Measurements from ENCODE around the gene RPL10A. TPM values are rescaled to one million over a fixed set of nuclear protein-coding genes. Genes with fewer than 3 reads are reported as not detected.

The RPL10A gene
- total RNA-seq, 4 donors from 2014 or later, result 1,152 to 2,101 (median 1,461) TPM

DNA sequence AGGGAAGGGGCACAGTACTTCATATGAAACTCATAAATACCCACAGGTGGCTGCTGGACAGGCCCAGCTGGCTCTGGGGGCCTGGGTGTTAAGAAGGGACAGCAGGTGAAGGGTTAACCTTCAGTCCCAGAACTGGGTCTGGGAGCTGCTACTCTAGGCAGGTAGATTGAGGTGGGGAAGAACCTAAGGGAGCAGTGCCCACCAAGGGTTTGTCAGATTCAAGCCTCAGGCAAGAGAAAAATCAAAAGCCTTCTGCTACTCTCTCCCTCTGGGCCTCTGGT is 5.6 kb downstream of the RPL10A start:
- H3K9me3 ChIP-seq, result no peaks in the 10 kb centered on the region
- no peaks in the 10 kb centered on the region for H3K27me3 ChIP-seq
- H3K36me3 ChIP-seq, result peaks cover 8 to 100% (median 12%) of the 10 kb centered on the region in 3 donors
- no peak for TF ChIP-seq POLR2A (IDR thresholded peaks at IDR 0.05)
- TF ChIP-seq, protein P1, sequence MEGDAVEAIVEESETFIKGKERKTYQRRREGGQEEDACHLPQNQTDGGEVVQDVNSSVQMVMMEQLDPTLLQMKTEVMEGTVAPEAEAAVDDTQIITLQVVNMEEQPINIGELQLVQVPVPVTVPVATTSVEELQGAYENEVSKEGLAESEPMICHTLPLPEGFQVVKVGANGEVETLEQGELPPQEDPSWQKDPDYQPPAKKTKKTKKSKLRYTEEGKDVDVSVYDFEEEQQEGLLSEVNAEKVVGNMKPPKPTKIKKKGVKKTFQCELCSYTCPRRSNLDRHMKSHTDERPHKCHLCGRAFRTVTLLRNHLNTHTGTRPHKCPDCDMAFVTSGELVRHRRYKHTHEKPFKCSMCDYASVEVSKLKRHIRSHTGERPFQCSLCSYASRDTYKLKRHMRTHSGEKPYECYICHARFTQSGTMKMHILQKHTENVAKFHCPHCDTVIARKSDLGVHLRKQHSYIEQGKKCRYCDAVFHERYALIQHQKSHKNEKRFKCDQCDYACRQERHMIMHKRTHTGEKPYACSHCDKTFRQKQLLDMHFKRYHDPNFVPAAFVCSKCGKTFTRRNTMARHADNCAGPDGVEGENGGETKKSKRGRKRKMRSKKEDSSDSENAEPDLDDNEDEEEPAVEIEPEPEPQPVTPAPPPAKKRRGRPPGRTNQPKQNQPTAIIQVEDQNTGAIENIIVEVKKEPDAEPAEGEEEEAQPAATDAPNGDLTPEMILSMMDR (IDR thresholded peaks at IDR 0.05), result no peak
- DNase-seq, result no peak
- peak overlapping the region in 1 of 4 donors; percentile 42 for H3K27ac ChIP-seq
- no peak overlapping the region for H3K4me3 ChIP-seq
- H3K4me1 ChIP-seq, result peaks cover 16 to 72% (median 25%) of the 10 kb centered on the region in 3 donors
- intact Hi-C loops (cut with DNase I), result no loop called here

DNA sequence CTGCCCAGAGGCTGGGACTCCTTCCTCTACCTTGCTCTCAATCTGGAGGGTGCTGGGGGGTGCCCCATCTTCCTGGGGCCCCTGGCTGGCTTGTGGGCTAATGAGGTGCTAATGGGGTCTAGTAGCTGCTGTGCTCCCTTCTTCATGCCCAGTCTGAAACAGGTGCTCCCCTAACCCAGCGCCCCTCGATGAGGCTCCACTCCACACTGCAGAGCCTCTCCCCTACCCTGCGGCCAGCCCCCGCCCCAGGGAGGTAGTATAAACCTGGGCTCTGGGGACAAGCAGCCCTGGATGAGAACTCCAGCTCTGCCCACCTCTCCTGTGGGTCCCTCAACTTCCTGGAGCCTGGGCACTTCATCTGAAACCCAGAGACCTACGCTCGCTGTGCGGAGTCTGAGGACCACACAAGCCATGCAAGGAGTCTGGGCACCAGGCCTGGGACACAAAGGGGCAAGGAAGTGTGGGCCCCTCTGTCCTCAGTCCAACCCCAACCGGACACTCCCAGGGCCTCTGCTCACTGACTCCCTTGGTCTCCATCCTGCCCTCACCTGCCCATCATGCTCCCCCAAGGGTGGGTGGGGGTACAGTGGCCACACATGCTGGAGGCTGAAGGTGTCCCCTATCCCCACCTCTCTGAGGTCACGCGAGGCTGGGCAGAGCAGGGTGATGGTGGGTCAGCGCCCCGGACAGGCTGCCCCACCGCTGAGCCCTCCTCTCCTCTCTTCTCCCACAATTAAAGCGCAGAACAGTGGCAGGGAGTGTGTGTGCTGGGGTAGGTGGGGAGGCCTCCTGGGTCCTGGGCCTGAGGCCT is 6.1 kb downstream of the RPL10A start:
- H3K9me3 ChIP-seq, result no peaks in the 10 kb centered on the region
- H3K27ac ChIP-seq, result peak overlapping the region in 2 of 4 donors; percentile 9 to 42
- no peak for TF ChIP-seq POLR2A (IDR thresholded peaks at IDR 0.05)
- TF ChIP-seq, protein P1 (IDR thresholded peaks at IDR 0.05), result no peak
- DNase-seq, result no peak
- 75 to 85% methylated on average over 2 to 5 of the region's 14 CpGs for WGBS, 2 donors
- H3K36me3 ChIP-seq, result peaks cover 8 to 100% (median 12%) of the 10 kb centered on the region in 3 donors
- no peak overlapping the region for H3K4me3 ChIP-seq
- peaks cover 16 to 67% (median 25%) of the 10 kb centered on the region in 3 donors for H3K4me1 ChIP-seq
- intact Hi-C loops (cut with DNase I), result no loop called here
- H3K27me3 ChIP-seq, result no peaks in the 10 kb centered on the region

DNA sequence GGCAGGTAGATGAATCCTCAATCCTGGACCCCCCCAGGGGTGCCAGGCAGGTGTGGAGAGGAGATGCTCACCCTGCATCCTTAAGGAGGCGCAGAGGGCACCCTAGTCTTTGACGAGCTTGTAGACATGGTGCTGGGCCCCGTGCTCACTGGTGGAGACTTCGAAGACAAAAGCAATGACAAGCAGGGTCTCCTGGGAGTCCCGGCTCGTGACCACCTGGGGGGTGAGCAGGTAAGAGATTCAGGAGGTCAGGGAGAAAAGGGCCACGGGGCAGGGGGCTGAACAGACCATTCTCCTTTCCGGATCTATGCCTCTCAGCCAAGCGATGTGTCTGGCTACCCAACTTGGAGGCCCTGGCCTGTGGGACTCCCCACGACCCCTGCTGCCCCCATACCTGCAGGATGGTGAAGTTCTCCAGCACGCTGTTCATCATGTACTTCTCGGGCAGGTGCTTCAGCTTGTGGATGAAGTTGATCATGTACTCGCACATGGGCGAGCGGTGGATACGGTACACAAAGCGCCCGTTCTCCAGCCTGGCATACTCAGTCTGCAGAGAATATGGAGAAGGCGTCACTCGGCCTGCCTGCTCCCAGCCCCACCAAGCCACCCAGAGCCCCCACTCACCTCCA is 6.9 kb downstream of the RPL10A start:
- peaks cover 12 to 60% (median 19%) of the 10 kb centered on the region in 3 donors for H3K4me1 ChIP-seq
- H3K9me3 ChIP-seq, result no peaks in the 10 kb centered on the region
- no peaks in the 10 kb centered on the region for H3K27me3 ChIP-seq
- peaks cover 8 to 100% (median 10%) of the 10 kb centered on the region in 3 donors for H3K36me3 ChIP-seq
- TF ChIP-seq POLR2A (IDR thresholded peaks at IDR 0.05), result no peak
- TF ChIP-seq, protein P1 (IDR thresholded peaks at IDR 0.05), result no peak
- H3K27ac ChIP-seq, result peak overlapping the region in 2 of 4 donors; percentile 9 to 42
- WGBS, 2 donors, result 86 to 90% methylated on average over 2 to 7 of the region's 20 CpGs
- DNase-seq, result no peak
- no peak overlapping the region for H3K4me3 ChIP-seq
- intact Hi-C loops (cut with DNase I), result no loop called here

DNA sequence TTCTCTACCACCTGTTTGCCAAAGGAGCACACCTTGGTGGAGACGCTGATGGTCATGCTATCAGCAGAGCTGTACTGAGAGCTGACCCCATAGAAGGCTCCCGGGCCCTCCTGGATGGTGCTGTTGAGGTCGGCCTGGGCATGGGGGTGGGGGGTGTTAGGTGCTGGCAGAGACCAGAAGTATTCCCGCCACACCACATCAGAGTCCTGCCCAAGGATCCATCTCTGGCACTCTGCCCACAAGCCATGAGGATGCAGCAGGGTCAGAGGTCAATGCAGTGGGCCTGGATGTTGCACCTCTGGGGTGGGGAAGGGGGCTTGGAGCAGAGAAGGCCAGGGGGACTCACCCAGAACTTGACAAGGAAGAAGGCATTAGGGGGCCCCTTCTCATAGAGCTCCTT is 7.4 kb downstream of the RPL10A start:
- TF ChIP-seq POLR2A (IDR thresholded peaks at IDR 0.05), result no peak
- TF ChIP-seq, protein P1 (IDR thresholded peaks at IDR 0.05), result no peak
- intact Hi-C loops (cut with DNase I), result no loop called here
- Histone ChIP-seq H3K4me3 (no peak overlapping the region), H3K4me1 (peaks cover 8 to 55% (median 14%) of the 10 kb centered on the region in 3 donors), H3K36me3 (peaks cover 5 to 100% (median 8%) of the 10 kb centered on the region in 3 donors), H3K27me3 (no peaks in the 10 kb centered on the region), H3K27ac (no peak overlapping the region), H3K9me3 (no peaks in the 10 kb centered on the region)
- WGBS, 2 donors, result 60 to 86% methylated on average over 1 of the region's 4 CpGs
- no peak for DNase-seq

DNA sequence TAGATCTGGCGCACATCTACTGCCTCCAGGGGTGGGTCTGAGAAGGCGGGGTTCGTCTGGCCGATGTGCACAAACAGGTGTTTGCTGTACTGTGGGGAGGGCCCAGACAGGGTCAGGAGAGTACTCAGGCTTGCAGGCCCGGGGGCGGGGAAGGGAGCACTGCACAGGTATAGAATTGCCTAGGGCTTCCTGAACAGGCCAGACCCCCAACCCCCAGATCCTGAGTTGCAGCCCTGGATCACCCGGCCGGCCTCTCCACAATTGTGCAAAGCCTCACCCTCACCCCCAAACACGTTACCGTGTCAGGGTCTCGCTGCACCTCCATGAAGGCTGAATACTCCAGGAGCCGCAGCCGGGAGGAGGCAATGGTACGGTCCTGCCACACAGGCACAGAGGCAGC is 7.8 kb downstream of the RPL10A start:
- no peak overlapping the region for H3K4me3 ChIP-seq
- TF ChIP-seq, protein P1 (IDR thresholded peaks at IDR 0.05), result no peak
- TF ChIP-seq POLR2A (IDR thresholded peaks at IDR 0.05), result no peak
- H3K27me3 ChIP-seq, result no peaks in the 10 kb centered on the region
- no peak overlapping the region for H3K27ac ChIP-seq
- intact Hi-C loops (cut with DNase I), result no loop called here
- peaks cover 5 to 100% (median 8%) of the 10 kb centered on the region in 3 donors for H3K36me3 ChIP-seq
- WGBS, 2 donors, result 47 to 54% methylated on average over 5 to 6 of the region's 14 CpGs
- H3K9me3 ChIP-seq, result no peaks in the 10 kb centered on the region
- DNase-seq, result no peak
- H3K4me1 ChIP-seq, result peaks cover 4 to 51% (median 9%) of the 10 kb centered on the region in 3 donors
